ENCODE data around the gene TMBIM6.

- TF ChIP-seq GATA2 (IDR thresholded peaks at IDR 0.05; ENCODE audit: low read depth, low read length) (no peak), GATA3 (IDR thresholded peaks at IDR 0.05; ENCODE audit: low read depth, low read length) (no peak)
Measured at GRCh38 chr12:49783917-49784676, 42.7 kb downstream of the TMBIM6 start.

Data from SH-SY5Y (cell line).